Fibroblast of pulmonary artery (primary cell): ENCODE measurements around the gene ARSG.

Source experiments
- DNase-seq: peaks from one replicate; pipeline ENCODE4 v3.0.0-alpha.2; 2010; ENCODE audit warnings: low read depth
- H3K4me3 ChIP-seq: replicated peaks from 2 replicates; pipeline ENCODE4 v1.5.1; 2011; ENCODE audit warnings: low read depth, mild to moderate bottlenecking, control low read depth, low read length, moderate library complexity
- TF ChIP-seq, protein P1 (sequence below): IDR thresholded peaks from 2 replicates; pipeline ENCODE4 v1.5.1; 2011; ENCODE audit warnings: mild to moderate bottlenecking, control low read depth, low read length, inconsistent platforms; ENCODE audit errors: missing control alignments

ARSG gene

DNA sequence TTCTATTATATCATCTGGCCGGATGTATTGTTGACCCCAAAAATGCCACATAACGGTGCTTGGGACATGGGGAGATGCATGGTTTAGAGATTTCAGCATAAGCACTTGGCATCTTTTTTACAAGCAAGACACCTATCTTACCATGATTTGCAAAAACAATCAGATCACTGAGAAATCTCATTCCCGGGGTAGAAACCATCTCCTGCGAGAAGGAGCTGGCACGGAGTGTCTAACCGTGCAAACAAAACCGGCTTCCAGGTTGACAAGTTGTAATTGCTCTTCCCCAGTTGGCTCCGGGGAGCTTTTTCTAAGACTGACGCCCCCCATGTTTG is 1.4 kb upstream of the ARSG start:
- DNase-seq, result no peak
- TF ChIP-seq, protein P1, sequence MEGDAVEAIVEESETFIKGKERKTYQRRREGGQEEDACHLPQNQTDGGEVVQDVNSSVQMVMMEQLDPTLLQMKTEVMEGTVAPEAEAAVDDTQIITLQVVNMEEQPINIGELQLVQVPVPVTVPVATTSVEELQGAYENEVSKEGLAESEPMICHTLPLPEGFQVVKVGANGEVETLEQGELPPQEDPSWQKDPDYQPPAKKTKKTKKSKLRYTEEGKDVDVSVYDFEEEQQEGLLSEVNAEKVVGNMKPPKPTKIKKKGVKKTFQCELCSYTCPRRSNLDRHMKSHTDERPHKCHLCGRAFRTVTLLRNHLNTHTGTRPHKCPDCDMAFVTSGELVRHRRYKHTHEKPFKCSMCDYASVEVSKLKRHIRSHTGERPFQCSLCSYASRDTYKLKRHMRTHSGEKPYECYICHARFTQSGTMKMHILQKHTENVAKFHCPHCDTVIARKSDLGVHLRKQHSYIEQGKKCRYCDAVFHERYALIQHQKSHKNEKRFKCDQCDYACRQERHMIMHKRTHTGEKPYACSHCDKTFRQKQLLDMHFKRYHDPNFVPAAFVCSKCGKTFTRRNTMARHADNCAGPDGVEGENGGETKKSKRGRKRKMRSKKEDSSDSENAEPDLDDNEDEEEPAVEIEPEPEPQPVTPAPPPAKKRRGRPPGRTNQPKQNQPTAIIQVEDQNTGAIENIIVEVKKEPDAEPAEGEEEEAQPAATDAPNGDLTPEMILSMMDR, result no peak
- H3K4me3 ChIP-seq, result no peak overlapping the region

DNA sequence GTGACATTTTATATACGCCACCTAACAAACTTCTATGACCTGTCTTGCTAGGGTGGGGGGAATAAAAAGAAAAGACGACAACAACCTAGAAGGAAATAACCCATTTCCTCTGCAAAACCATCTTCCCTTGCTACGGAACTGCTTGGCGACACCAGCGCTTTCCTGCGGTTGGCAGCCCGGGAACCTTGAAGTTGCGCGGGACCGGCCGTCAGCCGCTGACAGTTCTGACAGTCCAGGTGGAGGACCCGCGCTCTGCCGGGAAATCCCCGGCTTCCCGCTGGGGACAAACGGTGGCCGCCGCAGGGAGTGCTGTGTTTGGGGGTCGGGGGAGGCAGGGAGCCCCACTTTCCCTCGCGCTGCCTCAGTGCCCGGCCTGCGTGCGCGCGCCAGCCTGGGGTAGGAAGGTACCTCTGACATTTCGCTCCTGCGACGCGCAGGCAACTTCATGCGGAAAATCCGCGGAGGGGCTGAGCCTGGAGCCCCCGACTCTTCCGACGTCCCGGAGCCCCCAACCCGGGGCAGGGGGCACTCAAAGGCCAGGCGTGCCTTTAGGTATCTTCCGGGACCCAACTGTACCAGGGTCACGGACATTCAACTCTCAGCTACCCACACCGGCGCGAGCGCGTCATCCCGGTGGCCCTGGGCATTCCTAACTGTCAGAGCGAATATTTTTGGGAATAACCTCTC is 884 bp upstream of the ARSG start:
- DNase-seq, result no peak
- TF ChIP-seq, protein P1, result no peak
- H3K4me3 ChIP-seq, result peak overlapping the region; percentile 28

DNA sequence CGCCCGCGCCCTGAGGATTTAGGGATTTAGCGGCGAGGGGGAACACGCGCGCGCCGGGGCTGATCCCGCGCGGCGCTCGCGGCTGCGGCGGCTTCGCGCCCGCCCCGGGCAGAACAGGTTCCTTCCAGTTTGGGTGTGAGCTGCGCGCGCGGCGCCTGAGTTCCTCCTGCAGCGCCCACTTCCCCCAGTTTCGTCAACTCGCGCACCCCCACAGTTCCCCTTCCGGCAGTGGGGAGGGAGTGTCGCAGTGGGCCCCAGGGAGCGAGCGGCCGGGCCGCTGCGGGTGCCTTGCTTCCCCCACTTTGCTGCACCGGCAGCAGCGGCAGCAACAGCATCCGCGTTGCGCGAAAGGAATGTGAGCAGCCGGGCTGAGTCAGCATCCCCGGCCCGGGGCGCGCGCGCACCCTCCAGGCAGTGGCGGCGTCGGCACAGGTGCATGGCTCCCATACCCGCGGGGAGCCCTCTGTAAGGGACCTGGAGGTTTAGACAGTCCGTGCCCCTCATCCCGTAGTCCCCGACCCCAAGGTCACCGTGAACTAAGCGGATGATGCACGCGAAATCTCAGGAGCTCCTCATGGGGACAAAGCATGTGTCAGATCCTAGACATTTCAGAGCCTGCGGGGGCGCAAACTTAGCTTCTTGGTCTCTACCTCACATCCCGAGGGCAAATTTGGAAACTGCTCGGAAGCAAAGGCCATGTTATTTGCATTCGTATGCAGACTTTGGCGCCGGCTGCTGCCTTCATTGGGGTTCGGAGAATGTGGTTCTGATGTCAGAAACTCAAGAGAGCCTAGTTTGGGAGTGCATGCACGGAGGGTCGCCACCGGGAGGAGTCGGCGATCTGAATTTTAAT is 767 bp downstream of the ARSG start:
- TF ChIP-seq, protein P1, result no peak
- H3K4me3 ChIP-seq, result peak overlapping the region; percentile 57
- peak; percentile 63 for DNase-seq

DNA sequence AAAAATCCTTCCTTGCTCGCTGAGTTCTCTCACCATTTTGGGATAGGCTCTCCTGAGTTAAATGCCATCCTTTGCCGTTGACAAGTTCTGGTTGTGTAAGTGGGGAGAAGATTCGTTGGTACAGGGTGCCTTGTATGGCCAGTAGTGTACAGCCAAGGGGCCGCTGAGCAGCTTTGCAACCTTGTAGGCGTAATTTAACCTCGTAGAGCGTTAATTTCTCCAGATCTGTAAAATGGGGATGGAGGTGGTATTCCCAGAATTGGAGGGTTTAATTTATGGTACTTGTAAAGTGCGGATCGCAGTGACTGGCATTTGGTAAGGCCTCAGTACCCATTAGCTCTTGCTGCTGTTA is 1.4 kb downstream of the ARSG start:
- no peak overlapping the region for H3K4me3 ChIP-seq
- TF ChIP-seq, protein P1, result no peak
- DNase-seq, result no peak

DNA sequence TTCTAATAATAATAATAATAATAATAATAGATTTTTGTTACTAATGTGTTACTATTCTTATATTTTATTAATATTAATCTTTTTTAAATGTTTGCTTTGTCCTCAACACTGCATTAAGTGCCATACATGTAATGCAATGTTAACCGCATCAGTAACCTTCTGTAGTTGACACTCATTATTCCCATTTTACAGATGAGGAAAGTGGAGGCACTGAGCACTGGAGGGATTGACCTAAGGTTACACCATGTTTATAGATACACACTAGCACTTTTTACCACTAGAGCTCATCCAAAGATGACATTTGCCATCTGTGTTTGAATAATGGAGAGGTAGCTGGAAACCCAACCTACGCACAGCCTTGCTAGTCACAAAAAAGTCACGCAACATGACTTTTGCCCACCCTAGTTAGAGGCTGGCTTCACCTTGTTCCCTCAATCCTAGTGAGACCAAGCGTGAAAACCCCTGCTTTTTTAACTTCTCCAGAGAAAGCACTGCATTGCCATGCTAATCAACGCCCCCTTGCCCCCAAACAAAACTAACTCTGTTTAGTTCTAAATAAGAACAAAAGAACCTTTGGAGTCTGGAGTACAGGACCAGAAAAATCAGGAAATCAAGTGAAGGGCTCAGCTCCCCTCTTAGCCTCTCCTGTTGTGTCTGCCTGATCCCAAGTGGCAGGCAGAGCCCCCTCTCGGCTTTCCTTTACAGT is 2.3 kb downstream of the ARSG start:
- H3K4me3 ChIP-seq, result no peak overlapping the region
- DNase-seq, result no peak
- TF ChIP-seq, protein P1, result no peak

DNA sequence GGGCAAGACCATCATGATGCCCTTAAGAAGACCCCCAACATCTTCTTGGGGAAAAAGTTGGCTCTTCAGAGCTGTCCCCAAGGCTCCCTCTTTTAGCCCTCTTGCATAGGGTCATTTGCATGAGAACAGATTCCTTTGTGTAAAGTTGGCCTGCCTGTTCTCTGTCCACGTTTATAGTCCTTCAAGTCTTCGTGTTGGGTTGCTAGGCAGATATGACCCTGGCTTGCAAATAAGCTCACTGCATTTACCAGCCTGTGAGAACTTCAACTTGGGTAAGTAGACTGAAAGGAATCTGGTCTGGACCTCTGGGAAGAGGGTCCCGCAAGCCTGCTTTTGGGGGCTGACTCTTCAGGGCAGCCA is 2.9 kb downstream of the ARSG start:
- H3K4me3 ChIP-seq, result no peak overlapping the region
- no peak for DNase-seq
- TF ChIP-seq, protein P1, result no peak
